ENCODE data around the gene BOLL.

DNA sequence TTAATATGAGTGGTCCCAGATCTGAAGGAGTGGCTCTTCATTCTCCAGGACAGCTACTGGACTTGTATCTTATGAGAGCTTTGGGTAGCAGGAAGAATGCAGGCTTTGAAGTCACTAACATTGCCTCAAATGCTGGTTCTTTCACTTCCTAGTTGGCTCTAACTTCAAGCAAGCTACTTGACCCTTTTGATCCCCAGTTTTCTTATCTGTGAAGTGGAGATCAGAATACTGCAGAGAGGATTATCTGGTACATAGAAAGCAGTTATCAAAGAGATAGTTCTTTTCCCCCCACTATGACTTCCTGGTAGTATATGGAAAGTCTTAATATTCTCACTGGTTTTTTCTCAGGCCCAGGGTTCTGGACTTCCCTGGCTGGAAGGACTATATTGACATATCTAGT, 15.9 kb upstream of the BOLL start:
- TF ChIP-seq, protein P1, sequence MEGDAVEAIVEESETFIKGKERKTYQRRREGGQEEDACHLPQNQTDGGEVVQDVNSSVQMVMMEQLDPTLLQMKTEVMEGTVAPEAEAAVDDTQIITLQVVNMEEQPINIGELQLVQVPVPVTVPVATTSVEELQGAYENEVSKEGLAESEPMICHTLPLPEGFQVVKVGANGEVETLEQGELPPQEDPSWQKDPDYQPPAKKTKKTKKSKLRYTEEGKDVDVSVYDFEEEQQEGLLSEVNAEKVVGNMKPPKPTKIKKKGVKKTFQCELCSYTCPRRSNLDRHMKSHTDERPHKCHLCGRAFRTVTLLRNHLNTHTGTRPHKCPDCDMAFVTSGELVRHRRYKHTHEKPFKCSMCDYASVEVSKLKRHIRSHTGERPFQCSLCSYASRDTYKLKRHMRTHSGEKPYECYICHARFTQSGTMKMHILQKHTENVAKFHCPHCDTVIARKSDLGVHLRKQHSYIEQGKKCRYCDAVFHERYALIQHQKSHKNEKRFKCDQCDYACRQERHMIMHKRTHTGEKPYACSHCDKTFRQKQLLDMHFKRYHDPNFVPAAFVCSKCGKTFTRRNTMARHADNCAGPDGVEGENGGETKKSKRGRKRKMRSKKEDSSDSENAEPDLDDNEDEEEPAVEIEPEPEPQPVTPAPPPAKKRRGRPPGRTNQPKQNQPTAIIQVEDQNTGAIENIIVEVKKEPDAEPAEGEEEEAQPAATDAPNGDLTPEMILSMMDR (IDR thresholded peaks at IDR 0.05), result no peak
- TF ChIP-seq EP300 (IDR thresholded peaks at IDR 0.05; ENCODE audit: low read depth), result no peak

Data from transverse colon (tissue), 3 donors.